ENCODE measurements around the gene GIN1.
A peak's percentile ranks its signal among the peaks of the same experiment; 100 is the strongest.
"Not testable (repeated sequence)": the region's sequence is repeated elsewhere in the genome, so short reads cannot be mapped to it uniquely, and the experiment has no call there.

Gene GIN1, protein sequence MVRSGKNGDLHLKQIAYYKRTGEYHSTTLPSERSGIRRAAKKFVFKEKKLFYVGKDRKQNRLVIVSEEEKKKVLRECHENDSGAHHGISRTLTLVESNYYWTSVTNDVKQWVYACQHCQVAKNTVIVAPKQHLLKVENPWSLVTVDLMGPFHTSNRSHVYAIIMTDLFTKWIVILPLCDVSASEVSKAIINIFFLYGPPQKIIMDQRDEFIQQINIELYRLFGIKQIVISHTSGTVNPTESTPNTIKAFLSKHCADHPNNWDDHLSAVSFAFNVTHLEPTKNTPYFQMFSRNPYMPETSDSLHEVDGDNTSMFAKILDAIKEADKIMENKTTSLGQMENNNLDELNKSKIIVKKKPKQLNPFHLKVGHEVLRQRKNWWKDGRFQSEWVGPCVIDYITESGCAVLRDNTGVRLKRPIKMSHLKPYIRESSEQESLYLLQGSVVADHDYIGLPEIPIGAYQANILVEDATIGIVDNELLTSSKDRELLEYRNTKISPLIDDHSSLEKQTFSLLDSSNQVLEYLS

DNA sequence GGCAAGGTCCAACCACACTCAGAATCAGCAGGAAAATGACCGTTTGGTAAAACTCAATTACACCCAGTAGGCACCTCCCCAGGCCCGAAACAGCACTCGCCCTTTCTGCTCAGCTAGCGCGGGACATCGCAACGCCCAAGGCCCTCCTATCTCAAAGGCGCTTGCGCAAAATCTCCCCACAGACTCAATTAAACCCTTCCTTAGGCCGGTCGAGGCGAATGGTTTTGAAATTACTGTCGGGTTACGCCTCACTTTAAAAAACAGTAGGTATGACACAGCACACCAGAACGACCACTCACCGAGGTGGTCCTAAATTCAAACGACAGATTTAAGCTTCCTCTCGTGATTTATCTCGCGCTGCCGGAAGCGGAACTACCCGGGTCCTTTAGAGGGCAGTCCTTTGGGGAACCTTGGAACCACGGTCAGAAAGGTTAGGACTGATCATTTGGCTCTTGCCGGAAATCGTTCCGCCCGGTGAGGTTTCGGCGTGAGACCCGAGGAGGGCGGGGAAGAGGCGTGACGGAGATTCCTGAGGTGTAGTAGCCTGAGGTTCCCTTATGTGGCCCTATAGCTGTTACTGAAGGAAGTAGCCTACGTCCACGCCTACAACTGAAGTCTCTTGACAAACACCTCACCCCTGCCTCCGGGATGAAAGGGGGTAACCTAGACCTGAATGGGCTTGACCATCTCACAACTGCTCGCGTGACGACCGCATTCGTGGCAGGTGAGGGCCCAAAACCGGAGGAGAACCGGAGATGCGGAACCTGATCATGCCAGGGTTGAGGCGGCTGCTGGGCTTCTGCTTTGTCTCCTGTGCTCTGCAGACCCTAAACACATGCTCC, at the start of gene GIN1, which contains the start of gene PPIP5K2:
Gene GIN1, minus strand, starts transcription at position 374 of the 842 bp plus-strand sequence. CDS start 11,431 bp downstream, outside the sequence.
Gene PPIP5K2, plus strand, starts transcription at position 537 of the 842 bp plus-strand sequence. CDS start 9,289 bp downstream, outside the sequence.
- TF ChIP-seq, protein P1, sequence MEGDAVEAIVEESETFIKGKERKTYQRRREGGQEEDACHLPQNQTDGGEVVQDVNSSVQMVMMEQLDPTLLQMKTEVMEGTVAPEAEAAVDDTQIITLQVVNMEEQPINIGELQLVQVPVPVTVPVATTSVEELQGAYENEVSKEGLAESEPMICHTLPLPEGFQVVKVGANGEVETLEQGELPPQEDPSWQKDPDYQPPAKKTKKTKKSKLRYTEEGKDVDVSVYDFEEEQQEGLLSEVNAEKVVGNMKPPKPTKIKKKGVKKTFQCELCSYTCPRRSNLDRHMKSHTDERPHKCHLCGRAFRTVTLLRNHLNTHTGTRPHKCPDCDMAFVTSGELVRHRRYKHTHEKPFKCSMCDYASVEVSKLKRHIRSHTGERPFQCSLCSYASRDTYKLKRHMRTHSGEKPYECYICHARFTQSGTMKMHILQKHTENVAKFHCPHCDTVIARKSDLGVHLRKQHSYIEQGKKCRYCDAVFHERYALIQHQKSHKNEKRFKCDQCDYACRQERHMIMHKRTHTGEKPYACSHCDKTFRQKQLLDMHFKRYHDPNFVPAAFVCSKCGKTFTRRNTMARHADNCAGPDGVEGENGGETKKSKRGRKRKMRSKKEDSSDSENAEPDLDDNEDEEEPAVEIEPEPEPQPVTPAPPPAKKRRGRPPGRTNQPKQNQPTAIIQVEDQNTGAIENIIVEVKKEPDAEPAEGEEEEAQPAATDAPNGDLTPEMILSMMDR (IDR thresholded peaks at IDR 0.05; ENCODE audit: insufficient read depth, low read depth, low read length, missing control alignments), result no peak
- DNase-seq (ENCODE audit: low read depth), result peak; percentile 99
- peak within 1 kb of the TSS; percentile 96 for H3K4me3 ChIP-seq (ENCODE audit: low read length)

DNA sequence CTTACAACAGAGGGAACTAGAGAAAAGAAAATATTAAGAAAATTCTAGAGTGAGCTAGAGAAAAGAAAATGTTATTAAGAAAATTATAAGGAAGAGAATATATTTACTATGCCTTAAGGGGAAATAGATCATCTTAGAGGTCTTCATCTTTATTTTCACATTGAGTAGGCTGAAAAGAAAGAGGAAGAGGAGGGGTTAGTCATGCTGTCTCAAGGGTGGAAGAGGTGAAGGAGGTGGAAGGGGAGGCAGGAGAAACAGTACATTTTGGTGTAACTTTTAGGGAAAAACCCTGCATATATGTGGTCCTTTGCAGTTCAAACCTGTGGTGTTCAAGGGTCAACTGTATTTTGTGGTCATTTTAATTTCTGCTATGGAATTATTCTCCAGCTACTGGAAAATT, 46.8 kb upstream of the GIN1 start:
- no peak for DNase-seq (ENCODE audit: low read depth)
- H3K4me3 ChIP-seq (ENCODE audit: low read length), result no peak overlapping the region
- TF ChIP-seq, protein P1 (IDR thresholded peaks at IDR 0.05; ENCODE audit: insufficient read depth, low read depth, low read length, missing control alignments), result no peak

DNA sequence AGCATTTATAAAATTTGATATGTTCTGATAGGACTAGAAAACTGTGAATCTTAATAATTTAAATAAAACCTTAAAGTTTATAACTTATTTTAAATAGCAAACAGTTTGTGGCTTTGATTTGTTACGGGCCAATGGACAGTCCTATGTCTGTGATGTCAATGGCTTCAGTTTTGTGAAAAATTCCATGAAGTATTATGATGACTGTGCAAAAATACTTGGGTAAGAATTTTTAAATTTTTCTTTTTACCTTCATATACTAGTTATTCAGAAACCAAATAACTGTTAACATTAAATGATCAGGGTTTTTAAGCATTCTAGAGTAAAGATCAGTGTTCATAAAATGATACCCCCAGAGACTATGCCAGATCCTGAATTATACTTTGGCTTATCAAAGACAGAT, 31.2 kb upstream of the GIN1 start:
- H3K4me3 ChIP-seq (ENCODE audit: low read length), result no peak overlapping the region
- DNase-seq (ENCODE audit: low read depth), result no peak
- TF ChIP-seq, protein P1 (IDR thresholded peaks at IDR 0.05; ENCODE audit: insufficient read depth, low read depth, low read length, missing control alignments), result no peak

DNA sequence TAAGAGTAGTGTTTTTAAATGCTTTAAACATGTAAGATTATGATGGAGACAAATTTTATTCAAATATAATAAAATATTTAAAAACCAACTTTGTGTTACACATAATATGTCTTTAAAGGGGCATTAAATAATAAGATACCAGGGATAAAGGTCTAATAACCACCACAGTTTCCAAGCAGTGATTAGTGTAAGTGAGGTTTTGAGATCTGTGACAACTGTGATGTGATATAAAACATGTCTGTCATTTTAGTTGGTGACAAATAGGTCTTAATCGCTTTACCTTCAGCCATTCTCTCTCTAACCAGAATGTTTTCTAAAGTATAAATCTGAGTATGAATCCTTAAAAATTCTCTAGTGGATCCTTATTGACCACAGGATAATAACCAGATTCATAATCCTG, 28.3 kb upstream of the GIN1 start:
- TF ChIP-seq, protein P1 (IDR thresholded peaks at IDR 0.05; ENCODE audit: insufficient read depth, low read depth, low read length, missing control alignments), result no peak
- H3K4me3 ChIP-seq (ENCODE audit: low read length), result no peak overlapping the region
- DNase-seq (ENCODE audit: low read depth), result no peak

DNA sequence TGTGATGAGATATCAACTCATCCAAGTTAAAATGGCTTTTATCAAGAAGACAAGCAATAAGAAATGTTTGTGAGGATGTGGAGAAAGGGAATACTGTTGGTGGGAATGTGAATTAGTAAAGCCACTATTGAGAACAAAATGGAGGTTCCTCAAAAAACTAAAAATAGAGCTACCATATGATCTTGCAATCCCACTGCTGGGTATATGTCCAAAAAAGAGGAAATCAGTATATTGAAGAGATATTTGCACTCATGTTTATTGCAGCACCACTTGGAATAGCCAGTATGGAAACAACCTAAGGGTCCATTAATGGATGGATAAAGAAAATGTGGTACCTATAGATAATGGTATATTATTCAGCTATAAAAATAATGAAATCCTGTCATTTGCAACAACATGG, 25.3 kb upstream of the GIN1 start:
- TF ChIP-seq, protein P1 (IDR thresholded peaks at IDR 0.05; ENCODE audit: insufficient read depth, low read depth, low read length, missing control alignments), result no peak
- H3K4me3 ChIP-seq (ENCODE audit: low read length), result no peak overlapping the region
- DNase-seq (ENCODE audit: low read depth), result no peak

DNA sequence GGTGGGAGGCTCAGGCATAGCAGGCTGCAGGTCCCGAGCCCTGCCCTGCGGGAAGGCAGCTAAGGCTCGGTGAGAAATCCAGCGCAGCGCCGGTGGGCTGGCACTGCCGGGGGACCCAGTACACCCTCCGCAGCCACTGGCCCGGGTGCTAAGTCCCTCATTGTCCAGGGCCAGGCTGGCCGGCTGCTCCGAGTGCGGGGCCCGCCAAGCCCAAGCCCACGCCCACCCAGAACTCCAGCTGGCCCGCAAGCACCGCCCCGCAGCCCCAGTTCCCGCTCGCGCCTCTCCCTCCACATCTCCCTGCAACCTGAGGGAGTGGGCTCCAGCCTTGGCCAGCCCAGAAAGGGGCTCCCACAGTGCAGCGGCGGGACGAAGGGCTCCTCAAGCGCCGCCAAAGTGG, 22.2 kb upstream of the GIN1 start:
- not testable (repeated sequence) for DNase-seq (ENCODE audit: low read depth); H3K4me3 ChIP-seq (ENCODE audit: low read length)

DNA sequence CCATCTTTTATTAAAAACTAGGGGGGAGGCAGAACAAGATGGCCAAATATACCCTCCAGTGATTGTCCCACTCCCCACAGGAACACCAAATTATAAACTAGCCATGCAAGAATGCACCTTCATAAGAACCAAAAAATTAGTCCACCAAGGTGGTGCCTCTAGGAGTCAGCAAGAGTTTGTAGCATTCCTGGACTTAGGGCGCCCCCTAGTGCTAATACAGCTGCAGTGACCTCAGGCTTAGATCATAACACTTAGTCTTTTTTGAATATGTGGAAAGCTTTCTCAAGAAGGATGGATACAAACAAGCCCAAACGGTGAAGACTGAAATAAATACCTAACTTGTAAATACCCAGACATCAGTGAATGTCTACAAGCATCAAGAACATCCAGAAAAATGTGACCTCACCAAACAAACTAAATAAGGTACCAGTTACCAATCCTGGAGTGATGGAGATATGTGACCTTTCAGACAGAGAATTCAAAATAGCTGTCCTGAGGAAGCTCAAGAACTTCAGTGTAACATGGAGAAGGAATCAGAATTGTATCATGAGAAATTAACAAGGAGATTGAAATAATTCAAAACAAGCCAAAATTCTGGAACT, 19.4 kb upstream of the GIN1 start:
- DNase-seq (ENCODE audit: low read depth), result peak; percentile 81
- no peak overlapping the region for H3K4me3 ChIP-seq (ENCODE audit: low read length)
- TF ChIP-seq, protein P1 (IDR thresholded peaks at IDR 0.05; ENCODE audit: insufficient read depth, low read depth, low read length, missing control alignments), result peak; percentile 94

All from epithelial cell of esophagus (primary cell).